Liver (tissue), 9 donors: ENCODE data around the gene TUBA1A. TPM values are rescaled to one million over a fixed set of nuclear protein-coding genes. Genes with fewer than 3 reads are reported as not detected.
"Not testable (repeated sequence)": the region's sequence is repeated elsewhere in the genome, so short reads cannot be mapped to it uniquely, and the experiment has no call there.

Experiments used
- DNase-seq: peaks from one replicate; pipeline ENCODE4 v3.0.0-alpha.2; 2017; ENCODE audit warnings: low spot score
- H3K27ac ChIP-seq, 2 donors: one replicate each; pipeline ENCODE4 v1.7.0; 2013; ENCODE audit warnings: inconsistent platforms in 2 of 2, low read length in 2 of 2, control low read depth in 1 of 2, low read depth in 1 of 2, mild to moderate bottlenecking in 1 of 2
- H3K27me3 ChIP-seq, 4 donors: one replicate each; pipeline versions ENCODE4 v1.6.1 to v1.7.0; 2013; ENCODE audit warnings: low read length in 3 of 4, inconsistent platforms in 1 of 4, mild to moderate bottlenecking in 1 of 4, moderate library complexity in 1 of 4; ENCODE audit not compliant: control insufficient read depth in 4 of 4, insufficient read depth in 4 of 4
- H3K36me3 ChIP-seq, 4 donors: one replicate each; pipeline versions ENCODE4 v1.6.1 to v1.7.0; 2013; ENCODE audit warnings: low read length in 3 of 4, mild to moderate bottlenecking in 3 of 4, low read depth in 1 of 4, moderate library complexity in 1 of 4; ENCODE audit not compliant: control insufficient read depth in 4 of 4, insufficient read depth in 3 of 4
- H3K4me1 ChIP-seq, 4 donors: one replicate each; pipeline versions ENCODE4 v1.6.1 to v1.7.0; 2013; ENCODE audit warnings: low read length in 3 of 4, mild to moderate bottlenecking in 3 of 4, moderate library complexity in 1 of 4; ENCODE audit not compliant: control insufficient read depth in 4 of 4, insufficient read depth in 4 of 4
- H3K4me3 ChIP-seq, 3 donors: one replicate each; pipeline versions ENCODE4 v1.6.1 to v1.7.0; 2013; ENCODE audit warnings: low read length in 3 of 3, control low read depth in 1 of 3, low read depth in 1 of 3, mild to moderate bottlenecking in 1 of 3
- H3K9ac ChIP-seq, 2 donors: one replicate each; pipeline ENCODE4 v1.7.0; 2013; ENCODE audit warnings: low read length in 2 of 2, mild to moderate bottlenecking in 2 of 2, moderate library complexity in 2 of 2, control low read depth in 1 of 2, low read depth in 1 of 2
- H3K9me3 ChIP-seq, 4 donors: one replicate each; pipeline versions ENCODE4 v1.6.1 to v1.7.0; 2013; ENCODE audit warnings: low read length in 3 of 4; ENCODE audit not compliant: control insufficient read depth in 4 of 4
- FOXA1 ChIP-seq: IDR thresholded peaks from 2 replicates; pipeline ENCODE4 v1.6.1; 2016; ENCODE audit warnings: antibody characterized with exemption
- FOXA2 ChIP-seq: IDR thresholded peaks from 2 replicates; pipeline ENCODE4 v1.6.1; 2016; ENCODE audit warnings: antibody characterized with exemption
- GABPA ChIP-seq, 2 donors: IDR thresholded peaks in 1 of 2; conservative IDR thresholded peaks in 1 of 2; 2 replicates each; pipeline ENCODE4 v1.6.1; 2016; ENCODE audit warnings: antibody characterized with exemption in 2 of 2, mild to moderate bottlenecking in 1 of 2, moderate library complexity in 1 of 2
- HNF4A ChIP-seq, 2 donors: conservative IDR thresholded peaks; 2 replicates each; pipeline ENCODE4 v1.6.1; 2016; ENCODE audit warnings: antibody characterized with exemption in 2 of 2, mild to moderate bottlenecking in 2 of 2
- HNF4G ChIP-seq: IDR thresholded peaks from 2 replicates; pipeline ENCODE4 v1.6.1; 2016; ENCODE audit warnings: antibody characterized with exemption
- JUND ChIP-seq, 2 donors: IDR thresholded peaks; 2 replicates each; pipeline ENCODE4 v1.6.1; 2016; ENCODE audit warnings: antibody characterized with exemption in 2 of 2
- NR2F2 ChIP-seq: IDR thresholded peaks from 2 replicates; pipeline ENCODE4 v1.6.1; 2016; ENCODE audit warnings: antibody characterized with exemption
- RAD21 ChIP-seq, 2 donors: IDR thresholded peaks; 2 replicates each; pipeline ENCODE4 v1.6.1; 2016; ENCODE audit warnings: antibody characterized with exemption in 2 of 2, mild to moderate bottlenecking in 2 of 2
- RXRA ChIP-seq, 2 donors: IDR thresholded peaks; 2 replicates each; pipeline ENCODE4 v1.6.1; 2017 to 2018; ENCODE audit warnings: antibody characterized with exemption in 2 of 2, mild to moderate bottlenecking in 1 of 2
- SP1 ChIP-seq: IDR thresholded peaks from 2 replicates; pipeline ENCODE4 v1.6.1; 2018; ENCODE audit warnings: antibody characterized with exemption, mild to moderate bottlenecking
- TAF1 ChIP-seq: conservative IDR thresholded peaks from 2 replicates; pipeline ENCODE4 v1.6.1; 2016; ENCODE audit warnings: antibody characterized with exemption, mild to moderate bottlenecking
- YY1 ChIP-seq: IDR thresholded peaks from 2 replicates; pipeline ENCODE4 v1.6.1; 2016; ENCODE audit warnings: antibody characterized with exemption, mild to moderate bottlenecking
- WGBS: extraction: QIAGEN DNeasy Blood & Tissue Kit; methylation state at CpG from one replicate; pipeline ENCODE4 v1.1.7; 2013; 5-methylcytosine and 5-hydroxymethylcytosine counted together
- polyA plus RNA-seq, 2 donors: library from polyadenylated mRNA; stranded (reverse) in 1 of 2; unstranded in 1 of 2; fragments of 200-250 nt in 1 of 2; fragments of >200 nt in 1 of 2; fragmentation: Nextera tagmentation in 1 of 2; extraction: Ambion mirVana in 1 of 2; gene quantifications; one replicate each; pipeline versions ENCODE4 v1.2.1 to v1.2.3, GENCODE V29; 2013 to 2015
- total RNA-seq, 2 donors: library from RNA; depleted of rRNA; stranded (reverse); fragments of >200 nt; gene quantifications; one replicate each; pipeline ENCODE4 v1.2.3, GENCODE V29; 2014
- TF ChIP-seq, protein P1 (sequence below): IDR thresholded peaks from 2 replicates; pipeline ENCODE4 v1.6.1; 2016; ENCODE audit warnings: antibody characterized with exemption
- TF ChIP-seq, protein P2 (sequence below): IDR thresholded peaks from 2 replicates; pipeline ENCODE4 v1.6.1; 2016; ENCODE audit warnings: antibody characterized with exemption, mild to moderate bottlenecking
- TF ChIP-seq, protein P3 (sequence below): IDR thresholded peaks from 2 replicates; pipeline ENCODE4 v1.6.1; 2016; ENCODE audit warnings: antibody characterized with exemption
- donor health status: healthy.
- donor health status: healthy.
- donor health status: healthy.
- donor health status: healthy.
- donor health status: healthy.

Gene TUBA1A
- total and polyA plus RNA-seq, 4 donors = 4.2 to 28.0 (median 16.2) TPM

DNA sequence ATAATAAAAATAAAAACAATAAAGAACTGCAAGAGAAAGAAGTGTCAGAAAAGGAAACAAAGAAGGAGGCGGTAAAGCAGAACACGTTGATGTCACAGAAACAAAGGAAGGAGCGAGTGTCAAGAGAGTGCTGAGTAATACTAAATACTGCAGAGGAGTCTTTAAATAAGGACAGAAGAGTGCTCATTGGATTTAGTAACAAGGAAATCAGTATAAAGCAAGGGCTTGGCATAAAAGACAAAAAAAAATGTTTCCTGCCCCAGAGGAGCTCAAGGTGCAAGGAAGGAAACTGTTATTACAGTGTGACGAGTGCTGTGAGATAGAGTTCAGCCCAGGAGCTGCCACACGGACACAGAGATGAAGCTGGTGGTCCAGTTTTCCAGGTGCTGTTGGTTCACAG is 8.4 kb upstream of the TUBA1A start:
- TF ChIP-seq TAF1 (no peak), GABPA (IDR thresholded peaks at IDR 0.05 in 1 of 2, conservative IDR thresholded peaks at IDR 0.05 in 1 of 2) (no peak), JUND (IDR thresholded peaks at IDR 0.05) (no peak)
- Histone ChIP-seq H3K4me1 (no peaks in the 10 kb centered on the region), H3K36me3 (no peaks in the 10 kb centered on the region), H3K9ac (no peak overlapping the region), H3K27me3 (peaks cover 0 to 4% (median 0%) of the 10 kb centered on the region in 4 donors), H3K9me3 (no peaks in the 10 kb centered on the region), H3K4me3 (no peak overlapping the region), H3K27ac (no peak overlapping the region)
- WGBS = 66% methylated on average over 5 of the region's 5 CpGs
- no peak for DNase-seq

DNA sequence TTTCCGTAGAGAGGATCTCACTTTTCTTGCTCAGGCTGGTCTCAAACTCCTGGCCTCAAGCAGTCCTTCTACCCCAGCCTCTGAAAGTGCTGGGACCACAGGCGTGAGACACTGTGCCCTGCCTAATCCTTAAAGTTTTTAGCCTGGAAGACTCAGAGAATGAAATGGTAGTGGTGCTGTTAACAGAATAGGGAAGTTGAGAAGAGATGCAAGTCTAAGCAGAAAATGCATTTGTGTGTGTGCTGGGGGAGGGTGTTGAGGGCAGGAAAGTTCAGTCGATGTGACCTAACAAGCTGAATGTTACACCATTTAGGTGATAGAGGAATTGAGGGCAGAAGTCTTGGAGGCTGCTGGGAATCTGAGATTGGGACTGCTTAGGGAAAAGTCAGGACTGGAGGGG is 6.9 kb upstream of the TUBA1A start:
- peaks cover 0 to 4% (median 0%) of the 10 kb centered on the region in 4 donors for H3K27me3 ChIP-seq
- H3K27ac ChIP-seq = no peak overlapping the region
- WGBS = 70% methylated on average over 3 of the region's 3 CpGs
- no peak overlapping the region for H3K4me3 ChIP-seq
- TF ChIP-seq TAF1 = no peak
- TF ChIP-seq RAD21 (IDR thresholded peaks at IDR 0.05) = no peak
- no peak for TF ChIP-seq YY1
- no peak for TF ChIP-seq FOXA1
- TF ChIP-seq, protein P1, sequence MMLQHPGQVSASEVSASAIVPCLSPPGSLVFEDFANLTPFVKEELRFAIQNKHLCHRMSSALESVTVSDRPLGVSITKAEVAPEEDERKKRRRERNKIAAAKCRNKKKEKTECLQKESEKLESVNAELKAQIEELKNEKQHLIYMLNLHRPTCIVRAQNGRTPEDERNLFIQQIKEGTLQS = no peak
- TF ChIP-seq NR2F2 = no peak
- TF ChIP-seq GABPA (IDR thresholded peaks at IDR 0.05 in 1 of 2, conservative IDR thresholded peaks at IDR 0.05 in 1 of 2) = no peak
- TF ChIP-seq, protein P2, sequence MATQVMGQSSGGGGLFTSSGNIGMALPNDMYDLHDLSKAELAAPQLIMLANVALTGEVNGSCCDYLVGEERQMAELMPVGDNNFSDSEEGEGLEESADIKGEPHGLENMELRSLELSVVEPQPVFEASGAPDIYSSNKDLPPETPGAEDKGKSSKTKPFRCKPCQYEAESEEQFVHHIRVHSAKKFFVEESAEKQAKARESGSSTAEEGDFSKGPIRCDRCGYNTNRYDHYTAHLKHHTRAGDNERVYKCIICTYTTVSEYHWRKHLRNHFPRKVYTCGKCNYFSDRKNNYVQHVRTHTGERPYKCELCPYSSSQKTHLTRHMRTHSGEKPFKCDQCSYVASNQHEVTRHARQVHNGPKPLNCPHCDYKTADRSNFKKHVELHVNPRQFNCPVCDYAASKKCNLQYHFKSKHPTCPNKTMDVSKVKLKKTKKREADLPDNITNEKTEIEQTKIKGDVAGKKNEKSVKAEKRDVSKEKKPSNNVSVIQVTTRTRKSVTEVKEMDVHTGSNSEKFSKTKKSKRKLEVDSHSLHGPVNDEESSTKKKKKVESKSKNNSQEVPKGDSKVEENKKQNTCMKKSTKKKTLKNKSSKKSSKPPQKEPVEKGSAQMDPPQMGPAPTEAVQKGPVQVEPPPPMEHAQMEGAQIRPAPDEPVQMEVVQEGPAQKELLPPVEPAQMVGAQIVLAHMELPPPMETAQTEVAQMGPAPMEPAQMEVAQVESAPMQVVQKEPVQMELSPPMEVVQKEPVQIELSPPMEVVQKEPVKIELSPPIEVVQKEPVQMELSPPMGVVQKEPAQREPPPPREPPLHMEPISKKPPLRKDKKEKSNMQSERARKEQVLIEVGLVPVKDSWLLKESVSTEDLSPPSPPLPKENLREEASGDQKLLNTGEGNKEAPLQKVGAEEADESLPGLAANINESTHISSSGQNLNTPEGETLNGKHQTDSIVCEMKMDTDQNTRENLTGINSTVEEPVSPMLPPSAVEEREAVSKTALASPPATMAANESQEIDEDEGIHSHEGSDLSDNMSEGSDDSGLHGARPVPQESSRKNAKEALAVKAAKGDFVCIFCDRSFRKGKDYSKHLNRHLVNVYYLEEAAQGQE = no peak
- TF ChIP-seq HNF4A (conservative IDR thresholded peaks at IDR 0.05) = no peak
- TF ChIP-seq RXRA (IDR thresholded peaks at IDR 0.05) = no peak
- no peak for TF ChIP-seq FOXA2
- no peak for TF ChIP-seq SP1
- TF ChIP-seq, protein P3, sequence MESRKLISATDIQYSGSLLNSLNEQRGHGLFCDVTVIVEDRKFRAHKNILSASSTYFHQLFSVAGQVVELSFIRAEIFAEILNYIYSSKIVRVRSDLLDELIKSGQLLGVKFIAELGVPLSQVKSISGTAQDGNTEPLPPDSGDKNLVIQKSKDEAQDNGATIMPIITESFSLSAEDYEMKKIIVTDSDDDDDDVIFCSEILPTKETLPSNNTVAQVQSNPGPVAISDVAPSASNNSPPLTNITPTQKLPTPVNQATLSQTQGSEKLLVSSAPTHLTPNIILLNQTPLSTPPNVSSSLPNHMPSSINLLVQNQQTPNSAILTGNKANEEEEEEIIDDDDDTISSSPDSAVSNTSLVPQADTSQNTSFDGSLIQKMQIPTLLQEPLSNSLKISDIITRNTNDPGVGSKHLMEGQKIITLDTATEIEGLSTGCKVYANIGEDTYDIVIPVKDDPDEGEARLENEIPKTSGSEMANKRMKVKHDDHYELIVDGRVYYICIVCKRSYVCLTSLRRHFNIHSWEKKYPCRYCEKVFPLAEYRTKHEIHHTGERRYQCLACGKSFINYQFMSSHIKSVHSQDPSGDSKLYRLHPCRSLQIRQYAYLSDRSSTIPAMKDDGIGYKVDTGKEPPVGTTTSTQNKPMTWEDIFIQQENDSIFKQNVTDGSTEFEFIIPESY = no peak
- TF ChIP-seq JUND (IDR thresholded peaks at IDR 0.05) = no peak
- TF ChIP-seq HNF4G = no peak
- DNase-seq = no peak
- H3K4me1 ChIP-seq = no peaks in the 10 kb centered on the region
- H3K9me3 ChIP-seq = no peaks in the 10 kb centered on the region
- no peak overlapping the region for H3K9ac ChIP-seq
- H3K36me3 ChIP-seq = no peaks in the 10 kb centered on the region

DNA sequence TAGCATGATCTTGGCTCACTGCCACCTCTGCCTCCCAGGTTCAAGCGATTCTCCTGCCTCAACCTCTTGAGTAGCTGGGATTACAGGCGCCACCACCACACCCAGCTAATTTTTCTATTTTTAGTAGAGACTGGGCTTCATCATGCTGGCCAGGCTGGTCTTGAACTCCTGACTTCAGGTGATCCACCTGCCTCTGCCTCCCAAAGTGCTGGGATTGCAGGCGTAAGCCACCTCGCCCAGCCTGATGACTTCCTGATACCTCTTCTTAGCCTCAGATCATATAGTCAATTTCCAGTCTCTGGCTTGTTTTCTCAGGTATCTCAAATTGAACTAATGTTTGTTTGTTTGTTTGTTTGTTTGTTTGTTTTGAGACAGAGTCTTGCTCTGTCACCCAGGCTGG is 4.9 kb upstream of the TUBA1A start:
- not testable (repeated sequence) for H3K4me3 ChIP-seq, DNase-seq, H3K27me3 ChIP-seq, H3K9me3 ChIP-seq, H3K27ac ChIP-seq, H3K9ac ChIP-seq, H3K36me3 ChIP-seq, H3K4me1 ChIP-seq
- 95% methylated on average over 4 of the region's 4 CpGs for WGBS

DNA sequence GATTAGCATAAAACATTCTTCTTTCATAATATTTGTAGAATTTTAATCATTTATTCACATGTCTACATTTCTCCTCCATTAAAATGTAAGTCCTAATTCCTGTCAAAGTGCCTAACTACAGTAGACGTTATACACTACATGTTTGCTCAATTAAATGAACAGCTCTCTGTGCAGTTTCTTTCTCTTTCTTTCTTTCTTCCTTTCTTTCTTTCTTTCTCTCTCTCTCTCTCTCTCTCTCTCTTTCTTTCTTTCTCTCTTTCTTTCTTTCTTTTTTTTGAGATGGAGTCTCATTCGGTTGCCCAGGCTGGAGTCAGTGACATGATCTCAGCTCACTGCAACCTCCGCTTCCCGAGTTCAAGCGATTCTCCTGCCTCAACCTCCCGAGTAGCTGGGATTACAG is 2.6 kb upstream of the TUBA1A start:
- not testable (repeated sequence) for H3K4me3 ChIP-seq, H3K36me3 ChIP-seq, H3K9me3 ChIP-seq, H3K27me3 ChIP-seq, DNase-seq, H3K9ac ChIP-seq, H3K27ac ChIP-seq
- 89% methylated on average over 6 of the region's 6 CpGs for WGBS
- H3K4me1 ChIP-seq = peaks cover 0 to 14% (median 5%) of the 10 kb centered on the region in 4 donors
